Suprapubic skin (tissue), 4 donors: ENCODE measurements around the gene DLGAP4. TPM values are rescaled to one million over a fixed set of nuclear protein-coding genes. Genes with fewer than 3 reads are reported as not detected.
"Not testable (repeated sequence)": the region's sequence is repeated elsewhere in the genome, so short reads cannot be mapped to it uniquely, and the experiment has no call there.

ENCODE experiments used
- DNase-seq, 2 donors: peaks; one replicate each; pipeline ENCODE4 v3.0.0-alpha.2; 2019; ENCODE audit warnings: low spot score in 2 of 2
- H3K27ac ChIP-seq: fragments of 200-600 bp; sonication (generic); one replicate; pipeline ENCODE4 v1.5.1; 2019
- H3K27me3 ChIP-seq: fragments of 200-600 bp; sonication (generic); one replicate; pipeline ENCODE4 v1.5.1; 2019
- H3K36me3 ChIP-seq: fragments of 200-600 bp; sonication (generic); one replicate; pipeline ENCODE4 v1.5.1; 2019
- H3K4me1 ChIP-seq: fragments of 200-600 bp; sonication (generic); one replicate; pipeline ENCODE4 v1.5.1; 2019
- H3K4me3 ChIP-seq: fragments of 200-600 bp; sonication (generic); one replicate; pipeline ENCODE4 v1.5.1; 2019; ENCODE audit warnings: mild to moderate bottlenecking
- H3K9me3 ChIP-seq: fragments of 200-600 bp; sonication (generic); one replicate; pipeline ENCODE4 v1.5.1; 2019
- EP300 ChIP-seq: sonication (generic); formaldehyde crosslinking; IDR thresholded peaks from one replicate; pipeline ENCODE4 v1.6.1; 2017; ENCODE audit warnings: antibody characterized with exemption
- POLR2A ChIP-seq, 2 donors: fragments of 450-650 bp; IDR thresholded peaks; one replicate each; pipeline ENCODE4 v1.6.1; 2017; ENCODE audit warnings: antibody characterized with exemption in 2 of 2, mild to moderate bottlenecking in 2 of 2, moderate library complexity in 2 of 2
- POLR2AphosphoS5 ChIP-seq, 3 donors: sonication (generic); formaldehyde crosslinking; IDR thresholded peaks; one replicate each; pipeline ENCODE4 v1.6.1; 2017; ENCODE audit warnings: antibody characterized with exemption in 3 of 3
- WGBS: methylation state at CpG from one replicate; pipeline ENCODE4 v1.1.5; 2018; 5-methylcytosine and 5-hydroxymethylcytosine counted together
- total RNA-seq, 4 donors: library from RNA; depleted of rRNA; stranded (reverse); fragments of >200 nt; gene quantifications; one replicate each; pipeline ENCODE4 v1.1.0, GENCODE V29; 2016
- TF ChIP-seq, protein P1 (sequence below), 2 donors: fragments of 200-600 bp in 1 of 2; fragments of 450-650 bp in 1 of 2; sonication (generic) in 1 of 2; IDR thresholded peaks; one replicate each; pipeline ENCODE4 v1.5.1; 2016 to 2019; ENCODE audit warnings: antibody characterized with exemption in 2 of 2, mild to moderate bottlenecking in 1 of 2, moderate library complexity in 1 of 2

The DLGAP4 gene
- total RNA-seq, 4 donors from 2014 or later = 69.5 to 120 (median 96.8) TPM

DNA sequence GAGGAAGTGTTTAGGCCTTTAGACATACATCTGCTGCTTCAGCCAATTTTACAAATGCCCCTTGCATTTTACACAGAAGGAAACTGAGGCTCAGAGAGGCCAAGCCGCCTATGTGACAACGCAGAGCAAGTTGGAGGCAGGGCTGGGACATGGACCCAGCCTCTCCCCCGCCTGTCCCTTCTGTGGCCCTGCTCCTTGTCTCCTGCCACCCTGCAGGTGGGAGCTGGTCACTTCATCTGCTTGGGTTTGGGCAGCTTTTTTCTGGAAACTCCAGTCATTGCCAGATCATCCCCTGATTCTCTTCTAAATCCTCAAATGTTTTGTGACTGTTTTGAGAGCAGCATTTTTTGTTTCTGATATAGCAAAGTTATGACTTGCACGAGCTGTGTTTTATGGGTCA, 68.9 kb downstream of the DLGAP4 start:
- Histone ChIP-seq H3K4me1 (no peaks in the 10 kb centered on the region), H3K27me3 (peaks cover 29% of the 10 kb centered on the region), H3K4me3 (no peak overlapping the region), H3K9me3 (no peaks in the 10 kb centered on the region), H3K36me3 (no peaks in the 10 kb centered on the region), H3K27ac (no peak overlapping the region)
- TF ChIP-seq POLR2A (IDR thresholded peaks at IDR 0.05) (no peak), POLR2AphosphoS5 (IDR thresholded peaks at IDR 0.05) (no peak), EP300 (no peak)
- no peak for DNase-seq
- whole genome bisulfite sequencing = 72% methylated on average over 4 of the region's 4 CpGs

DNA sequence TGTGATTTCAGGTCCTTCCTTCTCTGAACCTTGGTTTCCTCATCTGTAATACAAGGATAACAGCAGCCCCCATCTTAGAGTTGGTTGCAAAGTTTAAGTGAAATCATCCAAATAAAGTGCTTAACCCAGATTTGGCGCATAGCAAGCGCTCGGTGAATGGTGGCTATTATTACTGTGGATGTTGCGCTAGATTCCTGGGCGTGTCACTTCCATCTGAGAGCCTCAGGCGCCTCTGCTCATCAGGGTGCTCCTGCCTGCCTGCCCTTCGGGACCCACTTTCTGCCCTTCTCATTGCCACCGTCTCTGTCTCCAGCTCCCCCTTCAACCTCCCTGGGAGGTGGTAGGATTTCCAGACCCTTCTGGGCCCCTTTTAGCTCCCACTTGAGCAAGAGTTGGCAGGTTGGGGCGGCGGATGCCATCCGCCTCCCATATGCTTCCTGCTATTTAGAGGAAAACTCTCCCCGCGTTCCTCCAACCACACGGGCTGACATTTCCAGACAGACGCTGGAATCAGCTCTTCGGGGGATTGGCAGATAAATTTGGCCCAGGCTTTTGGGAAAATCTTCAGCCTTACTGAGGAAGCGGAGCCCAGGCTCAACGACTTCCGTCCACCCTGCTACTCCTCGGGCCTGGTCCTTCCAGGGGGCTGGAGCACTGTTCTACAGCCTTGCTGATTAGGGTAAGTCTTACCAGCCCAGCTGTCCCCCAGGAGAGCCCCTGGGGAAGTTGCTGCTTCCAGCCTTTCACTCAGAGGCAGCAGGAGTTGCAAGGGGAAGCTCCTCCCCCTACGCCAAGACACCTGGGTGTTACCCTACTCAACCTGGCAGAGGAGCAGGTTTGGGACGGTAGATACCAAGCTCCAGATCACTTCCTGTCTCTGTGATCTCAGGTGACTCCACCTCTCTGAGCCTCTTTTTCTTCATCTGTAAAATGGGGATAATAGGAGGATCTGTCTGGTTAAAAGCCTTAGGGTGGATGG, 71.5 kb downstream of the DLGAP4 start:
- H3K9me3 ChIP-seq = no peaks in the 10 kb centered on the region
- H3K36me3 ChIP-seq = no peaks in the 10 kb centered on the region
- no peak overlapping the region for H3K4me3 ChIP-seq
- H3K4me1 ChIP-seq = no peaks in the 10 kb centered on the region
- no peak for TF ChIP-seq POLR2A (IDR thresholded peaks at IDR 0.05)
- TF ChIP-seq EP300 = no peak
- no peak for TF ChIP-seq POLR2AphosphoS5 (IDR thresholded peaks at IDR 0.05)
- TF ChIP-seq, protein P1, sequence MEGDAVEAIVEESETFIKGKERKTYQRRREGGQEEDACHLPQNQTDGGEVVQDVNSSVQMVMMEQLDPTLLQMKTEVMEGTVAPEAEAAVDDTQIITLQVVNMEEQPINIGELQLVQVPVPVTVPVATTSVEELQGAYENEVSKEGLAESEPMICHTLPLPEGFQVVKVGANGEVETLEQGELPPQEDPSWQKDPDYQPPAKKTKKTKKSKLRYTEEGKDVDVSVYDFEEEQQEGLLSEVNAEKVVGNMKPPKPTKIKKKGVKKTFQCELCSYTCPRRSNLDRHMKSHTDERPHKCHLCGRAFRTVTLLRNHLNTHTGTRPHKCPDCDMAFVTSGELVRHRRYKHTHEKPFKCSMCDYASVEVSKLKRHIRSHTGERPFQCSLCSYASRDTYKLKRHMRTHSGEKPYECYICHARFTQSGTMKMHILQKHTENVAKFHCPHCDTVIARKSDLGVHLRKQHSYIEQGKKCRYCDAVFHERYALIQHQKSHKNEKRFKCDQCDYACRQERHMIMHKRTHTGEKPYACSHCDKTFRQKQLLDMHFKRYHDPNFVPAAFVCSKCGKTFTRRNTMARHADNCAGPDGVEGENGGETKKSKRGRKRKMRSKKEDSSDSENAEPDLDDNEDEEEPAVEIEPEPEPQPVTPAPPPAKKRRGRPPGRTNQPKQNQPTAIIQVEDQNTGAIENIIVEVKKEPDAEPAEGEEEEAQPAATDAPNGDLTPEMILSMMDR (IDR thresholded peaks at IDR 0.05) = no peak
- WGBS = 38% methylated on average over 22 of the region's 22 CpGs
- H3K27ac ChIP-seq = no peak overlapping the region
- DNase-seq = no peak
- peaks cover 29% of the 10 kb centered on the region for H3K27me3 ChIP-seq

DNA sequence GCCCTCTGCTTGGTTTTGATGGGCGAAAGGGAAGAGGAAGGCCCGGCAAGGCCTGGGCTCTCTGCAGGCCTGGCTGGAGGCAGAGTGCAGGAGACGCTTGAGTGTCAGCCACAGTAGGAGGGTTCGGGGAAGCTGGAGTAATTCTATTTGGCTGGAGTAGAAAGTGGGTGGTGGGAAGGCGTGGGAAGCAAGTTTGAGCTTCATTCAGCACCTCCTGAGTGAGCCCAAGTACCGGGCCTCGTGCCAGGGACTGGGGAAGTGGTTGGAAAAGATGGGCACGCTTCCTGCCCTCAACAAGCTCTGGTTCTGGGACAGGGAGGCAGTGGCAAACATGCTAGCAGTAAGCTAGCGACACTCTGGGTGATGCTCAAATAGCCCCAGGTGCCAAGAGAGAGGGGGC, 72.5 kb downstream of the DLGAP4 start:
- no peak for TF ChIP-seq POLR2AphosphoS5 (IDR thresholded peaks at IDR 0.05)
- TF ChIP-seq EP300 = no peak
- TF ChIP-seq, protein P1 (IDR thresholded peaks at IDR 0.05) = no peak
- no peak for TF ChIP-seq POLR2A (IDR thresholded peaks at IDR 0.05)
- H3K36me3 ChIP-seq = no peaks in the 10 kb centered on the region
- H3K4me3 ChIP-seq = no peak overlapping the region
- peaks cover 25% of the 10 kb centered on the region for H3K27me3 ChIP-seq
- no peak for DNase-seq
- H3K4me1 ChIP-seq = no peaks in the 10 kb centered on the region
- no peaks in the 10 kb centered on the region for H3K9me3 ChIP-seq
- 73% methylated on average over 9 of the region's 9 CpGs for WGBS
- no peak overlapping the region for H3K27ac ChIP-seq

DNA sequence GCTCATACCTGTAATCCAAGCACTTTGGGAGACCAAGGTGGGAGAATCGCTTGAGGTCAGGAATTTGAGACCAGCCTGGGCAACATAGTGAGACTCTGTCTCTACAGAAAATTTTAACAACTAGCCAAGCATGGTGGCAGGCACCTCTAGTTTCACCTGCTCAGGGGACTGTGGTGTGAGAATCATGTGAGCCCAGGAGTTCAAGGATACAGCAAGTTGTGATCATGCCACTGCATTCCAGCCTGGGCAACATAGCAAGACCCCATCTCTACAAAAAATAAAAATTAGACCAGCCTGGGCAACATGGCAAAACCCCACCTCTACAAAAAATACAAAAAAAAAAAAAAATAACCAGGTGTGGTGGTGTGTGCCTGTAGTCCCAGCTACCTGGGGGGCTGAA, 73.8 kb downstream of the DLGAP4 start:
- H3K27ac ChIP-seq, DNase-seq, H3K4me3 ChIP-seq, H3K4me1 ChIP-seq, H3K36me3 ChIP-seq, H3K9me3 ChIP-seq: not testable (repeated sequence)
- 90% methylated on average over 1 of the region's 1 CpG for WGBS
- H3K27me3 ChIP-seq = peaks cover 19% of the 10 kb centered on the region

DNA sequence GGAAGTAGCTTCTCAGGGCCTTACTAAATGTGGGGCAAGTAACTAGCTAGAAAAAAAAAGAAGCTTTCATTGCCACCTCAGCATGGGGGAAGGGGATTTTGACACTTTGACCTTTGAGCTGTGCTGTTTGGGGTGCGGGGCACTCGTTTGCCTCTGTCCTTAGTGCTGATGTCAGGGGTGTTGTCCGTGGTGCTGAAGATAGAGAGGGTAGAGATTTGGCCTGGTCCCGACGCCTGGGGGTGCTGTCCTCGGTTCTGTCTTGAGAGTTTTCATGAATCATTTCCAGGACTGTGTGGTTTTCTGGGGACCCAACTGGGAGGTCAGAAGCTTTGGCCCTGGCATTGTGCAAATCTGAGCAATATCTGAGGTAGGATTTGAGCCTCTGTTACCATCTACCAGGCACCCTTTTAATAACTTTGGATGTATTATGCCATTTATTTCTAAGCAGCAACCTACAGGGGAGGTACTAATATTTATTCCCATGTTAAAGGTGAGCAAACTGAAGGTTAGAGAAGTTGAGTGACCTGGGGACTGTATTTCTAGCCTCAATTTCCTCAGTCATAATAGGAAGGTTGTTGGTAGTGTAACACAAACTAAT, 78.0 kb downstream of the DLGAP4 start:
- no peak for TF ChIP-seq EP300
- no peak for TF ChIP-seq POLR2AphosphoS5 (IDR thresholded peaks at IDR 0.05)
- TF ChIP-seq POLR2A (IDR thresholded peaks at IDR 0.05) = no peak
- TF ChIP-seq, protein P1 (IDR thresholded peaks at IDR 0.05) = no peak
- no peak for DNase-seq
- no peaks in the 10 kb centered on the region for H3K4me1 ChIP-seq
- 2% methylated on average over 6 of the region's 6 CpGs for WGBS
- no peaks in the 10 kb centered on the region for H3K9me3 ChIP-seq
- no peaks in the 10 kb centered on the region for H3K36me3 ChIP-seq
- no peak overlapping the region for H3K4me3 ChIP-seq
- no peaks in the 10 kb centered on the region for H3K27me3 ChIP-seq
- no peak overlapping the region for H3K27ac ChIP-seq

DNA sequence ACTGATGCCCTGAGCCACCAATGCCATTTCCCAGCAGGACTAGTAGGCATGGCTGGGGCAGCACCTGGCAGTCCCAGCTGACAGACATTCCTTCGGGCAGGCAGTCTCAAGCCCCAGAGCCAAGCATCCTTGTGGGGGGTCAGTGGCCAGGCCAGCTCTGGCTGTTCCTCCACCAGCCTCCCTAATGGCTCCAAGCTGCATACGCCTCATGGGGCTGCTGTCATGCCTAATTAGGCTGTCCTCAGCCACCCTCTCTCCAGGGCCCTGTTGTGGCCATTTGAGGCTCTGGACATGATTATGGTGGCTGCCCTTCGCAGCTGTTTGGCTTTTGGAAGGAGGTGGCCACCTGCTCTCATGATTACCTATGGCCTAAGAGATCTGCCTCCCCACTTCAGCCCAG, 79.4 kb downstream of the DLGAP4 start:
- no peaks in the 10 kb centered on the region for H3K36me3 ChIP-seq
- H3K4me3 ChIP-seq = no peak overlapping the region
- no peaks in the 10 kb centered on the region for H3K4me1 ChIP-seq
- no peaks in the 10 kb centered on the region for H3K9me3 ChIP-seq
- no peak for DNase-seq
- 83% methylated on average over 1 of the region's 3 CpGs for WGBS
- TF ChIP-seq POLR2AphosphoS5 (IDR thresholded peaks at IDR 0.05) (no peak), POLR2A (IDR thresholded peaks at IDR 0.05) (no peak), EP300 (no peak)
- TF ChIP-seq, protein P1 (IDR thresholded peaks at IDR 0.05) = no peak
- no peak overlapping the region for H3K27ac ChIP-seq
- no peaks in the 10 kb centered on the region for H3K27me3 ChIP-seq
